T follicular helper cell (primary cell): ENCODE data around the gene GPR108.

ENCODE experiments used
- DNase-seq: peaks from one replicate; pipeline ENCODE4 v3.0.0-alpha.2; 2020; ENCODE audit warnings: low read depth

The GPR108 gene

GRCh38 chr19:6737873-6738786 lies 750 bp upstream of the GPR108 start:
- peak; percentile 65 for DNase-seq

DNA sequence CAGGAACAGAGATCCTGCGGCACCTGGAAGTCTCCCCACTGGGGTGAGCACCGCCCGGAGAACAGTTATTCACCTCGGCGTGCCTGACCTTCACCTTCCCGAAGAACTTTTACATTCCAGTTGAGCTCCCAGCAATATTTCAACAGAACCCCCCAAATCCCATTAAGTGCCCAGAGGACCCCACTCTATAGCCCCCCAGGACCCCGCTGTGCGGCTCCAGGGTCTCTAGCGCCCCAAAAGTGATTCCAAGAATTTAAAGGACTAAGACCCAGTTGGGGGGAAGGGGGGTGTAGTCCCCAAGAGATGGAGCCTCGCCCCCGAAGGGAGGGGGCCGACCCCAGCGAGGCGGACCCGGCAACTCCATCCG lies 480 bp downstream of the GPR108 start:
- no peak for DNase-seq

- peak; percentile 50 for DNase-seq
Measured at GRCh38 chr19:6736169-6736916, 1.0 kb downstream of the GPR108 start.

GRCh38 chr19:6735181-6735911 lies 2.0 kb downstream of the GPR108 start:
- DNase-seq = no peak

GRCh38 chr19:6734096-6734696 lies 3.2 kb downstream of the GPR108 start:
- DNase-seq = no peak

GRCh38 chr19:6733338-6734095 lies 3.9 kb downstream of the GPR108 start:
- DNase-seq = no peak

DNA sequence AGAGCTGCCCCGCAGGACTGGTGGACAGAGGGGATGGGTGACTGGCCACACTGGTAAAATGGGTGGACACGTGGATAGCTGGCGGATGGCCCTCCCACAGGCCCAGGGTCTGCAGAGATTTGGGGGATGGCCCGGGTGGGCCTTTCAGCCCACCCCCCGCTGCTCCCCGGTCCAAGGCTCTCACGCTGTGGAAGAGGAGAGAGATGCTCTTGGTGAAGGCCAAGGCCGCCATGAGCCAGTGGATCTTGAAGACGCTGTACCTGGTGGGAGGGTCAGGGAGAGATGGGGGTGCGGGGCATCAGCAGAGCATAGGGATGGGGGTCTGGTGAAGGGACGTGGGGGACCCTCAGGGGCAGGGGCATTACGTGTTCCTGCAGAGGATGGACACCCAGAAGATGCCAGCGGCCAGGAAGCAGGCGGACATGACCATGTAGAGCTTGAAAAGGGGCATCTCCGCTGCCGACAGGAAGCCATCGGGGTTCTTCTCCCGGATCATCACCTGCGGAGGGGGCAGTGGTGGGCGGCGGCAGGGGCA lies 4.5 kb downstream of the GPR108 start:
- DNase-seq = no peak

DNA sequence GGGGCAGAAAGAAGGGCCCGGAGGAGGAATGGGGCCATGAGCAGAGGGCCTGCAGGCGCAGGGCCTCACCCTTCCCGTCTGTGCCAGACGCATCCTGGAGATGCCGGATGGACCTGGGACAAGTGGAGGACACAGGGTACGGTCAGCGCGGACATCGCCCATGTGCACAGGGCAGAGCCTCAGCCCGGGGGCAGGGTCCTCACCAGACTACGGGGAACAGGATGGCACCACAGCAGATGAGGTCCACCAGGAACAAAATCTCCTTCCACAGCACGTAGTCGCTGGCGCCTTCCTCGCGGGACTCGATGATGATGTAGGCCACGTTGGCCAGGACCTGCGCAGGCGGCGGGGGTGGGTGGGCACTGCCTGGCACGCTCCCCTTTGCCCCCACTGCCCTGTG lies 5.6 kb downstream of the GPR108 start:
- DNase-seq = no peak

DNA sequence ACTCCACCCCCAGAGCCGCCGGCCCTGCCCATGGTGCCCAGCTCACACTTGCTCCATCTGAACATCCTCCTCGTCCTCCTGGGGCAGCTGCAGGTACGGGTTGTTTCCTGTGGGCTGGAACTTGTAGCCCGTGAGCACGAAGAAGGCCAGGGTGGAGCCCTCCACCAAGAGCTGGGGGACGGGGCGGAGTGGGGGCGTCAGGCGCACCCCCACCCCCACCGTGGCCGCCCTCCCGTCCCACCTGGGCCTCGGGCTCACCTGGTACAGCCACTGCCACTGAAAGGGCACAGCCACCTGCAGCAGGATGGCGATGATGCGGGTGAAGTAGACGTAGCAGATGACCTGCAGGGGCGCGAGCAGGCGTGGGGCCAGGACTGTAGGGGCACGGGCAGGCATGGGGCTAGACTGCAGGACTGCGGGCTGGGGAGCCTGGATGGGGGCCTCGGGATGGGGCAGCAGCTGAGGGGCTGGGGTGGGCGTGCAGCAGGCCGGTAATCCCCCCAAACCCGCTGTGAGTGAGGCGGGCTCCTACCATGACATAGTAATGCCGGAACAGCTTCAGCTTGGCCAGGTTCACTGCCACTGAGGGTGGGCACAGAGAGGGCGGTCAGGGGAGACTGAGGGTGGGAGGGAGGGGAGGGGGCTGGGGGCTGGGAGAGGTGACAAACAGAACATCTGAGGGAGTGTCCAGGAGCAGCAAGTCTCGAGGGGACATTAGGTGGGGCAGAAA lies 6.3 kb downstream of the GPR108 start:
- no peak for DNase-seq

- no peak for DNase-seq
Measured at GRCh38 chr19:6730153-6730804, 7.1 kb downstream of the GPR108 start.

GRCh38 chr19:6729573-6730152 lies 7.7 kb downstream of the GPR108 start:
- DNase-seq = no peak

DNA sequence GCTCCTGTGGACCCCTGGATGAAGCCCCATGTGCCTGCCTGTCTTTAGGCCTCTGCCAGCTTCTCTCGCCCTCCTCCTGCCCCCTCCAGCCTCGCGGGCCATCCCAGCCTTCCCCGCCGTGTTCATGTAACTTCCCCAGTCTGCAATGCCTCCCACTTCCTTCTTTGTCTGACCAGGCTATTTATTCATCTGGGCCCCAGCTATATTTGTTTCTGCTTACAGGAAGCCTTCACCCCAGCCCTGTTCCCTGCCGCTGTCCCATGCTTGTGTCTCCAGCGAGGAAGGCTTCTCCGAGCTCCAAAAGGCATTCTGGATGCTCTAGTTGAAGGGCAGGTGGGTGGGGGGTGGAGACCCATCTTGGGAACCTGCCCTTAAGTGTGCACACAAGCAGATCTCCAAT lies 9.0 kb downstream of the GPR108 start:
- no peak for DNase-seq

DNA sequence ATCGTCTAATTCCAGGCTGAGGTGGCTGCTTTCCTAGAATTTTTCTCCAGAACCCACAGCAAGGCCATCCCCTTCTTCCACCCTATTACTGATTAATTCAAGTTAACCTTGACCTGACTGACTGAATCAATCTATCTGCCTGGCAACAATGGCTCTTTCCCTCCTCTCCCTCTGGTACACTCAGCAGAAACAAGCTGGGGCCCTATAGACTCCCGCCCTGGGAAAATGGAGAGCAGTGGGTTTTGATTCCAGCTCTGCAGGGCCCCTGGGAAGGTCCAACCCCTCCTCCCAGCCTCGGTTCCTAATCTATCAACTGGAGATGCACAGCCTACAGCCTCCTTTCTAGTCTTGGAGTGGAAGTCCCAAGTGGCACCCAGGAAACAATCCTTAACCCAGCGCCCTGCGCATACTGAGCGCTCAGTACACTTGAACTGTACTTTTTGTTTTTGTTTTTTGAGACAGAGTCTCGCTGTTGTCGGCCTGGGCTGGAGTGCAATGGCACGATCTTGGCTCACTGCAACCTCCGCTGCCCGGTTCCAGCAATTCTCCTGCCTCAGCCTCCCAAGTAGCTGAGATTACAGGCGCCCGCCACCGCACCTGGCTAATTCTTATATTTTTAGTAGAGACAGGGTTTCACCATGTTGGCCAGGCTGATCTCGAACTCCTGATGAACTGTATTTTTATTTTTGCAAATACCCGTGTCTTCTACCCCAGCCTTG lies 11.7 kb downstream of the GPR108 start:
- DNase-seq = no peak

DNA sequence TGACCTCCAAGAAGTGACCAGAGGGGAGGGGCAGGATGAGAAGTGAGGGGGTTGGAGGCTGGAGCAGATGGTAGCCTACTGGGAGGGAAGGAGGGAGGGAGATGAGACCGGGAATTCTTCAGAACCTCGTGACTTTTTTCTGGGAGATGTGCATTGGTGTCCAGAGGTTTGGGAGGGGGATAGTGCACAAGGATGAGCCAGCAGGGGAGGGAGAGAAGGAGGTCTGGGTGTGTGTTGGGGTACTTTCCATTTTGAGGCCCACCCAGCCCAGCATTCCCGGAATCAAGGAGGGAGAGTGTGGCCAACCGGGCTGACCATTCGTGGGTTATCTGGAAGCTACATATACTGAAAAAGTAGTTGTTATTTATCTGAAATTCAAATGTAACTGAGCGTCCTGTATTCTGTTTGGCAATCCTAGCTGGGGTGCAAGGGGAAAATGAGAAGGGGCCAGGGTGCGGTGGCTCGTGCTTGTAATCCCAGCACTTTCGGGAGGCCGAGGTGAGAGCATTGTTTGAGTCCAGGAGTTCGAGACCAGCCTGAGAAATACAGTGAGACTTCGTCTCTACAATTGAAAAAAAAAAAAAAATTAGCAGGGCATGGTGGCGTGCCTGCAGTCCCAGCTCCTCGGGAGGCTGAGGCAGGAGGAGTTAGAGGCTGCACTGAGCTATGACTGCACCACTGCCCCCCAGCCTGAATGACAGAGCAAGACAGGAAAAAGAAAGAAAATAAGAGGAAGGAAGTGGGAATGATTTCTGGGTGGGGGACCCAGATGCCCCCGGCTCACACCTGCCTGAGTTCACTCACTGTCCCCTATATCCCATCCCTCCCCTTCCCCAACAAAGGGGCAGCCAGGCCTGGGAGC lies 12.5 kb downstream of the GPR108 start:
- DNase-seq = no peak

GRCh38 chr19:6723738-6724137 lies 13.6 kb downstream of the GPR108 start:
- DNase-seq = no peak

DNA sequence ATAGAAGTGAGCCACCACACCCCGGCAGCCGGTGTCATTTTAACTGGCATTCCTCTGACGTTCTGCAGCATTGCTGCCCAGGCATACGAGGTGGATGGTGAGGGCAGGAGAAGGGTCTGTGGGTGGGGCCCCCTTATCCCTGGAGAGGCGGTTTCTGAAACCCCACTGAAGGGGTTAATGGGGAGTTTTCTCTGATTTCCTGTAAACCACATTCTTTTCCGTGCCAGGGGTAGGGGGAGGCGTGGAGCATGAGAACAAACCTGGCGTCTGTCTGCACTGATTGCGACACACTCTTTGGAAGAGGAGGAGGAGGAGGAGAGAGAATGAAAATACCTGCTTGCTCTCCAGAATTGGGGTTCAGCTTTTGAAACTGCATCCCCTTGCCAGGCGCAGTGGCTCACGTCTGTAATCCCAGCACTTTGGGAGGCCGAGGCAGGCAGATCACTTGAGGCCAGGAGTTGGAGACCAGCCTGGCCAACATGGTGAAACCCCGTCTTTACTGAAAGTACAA lies 14.2 kb downstream of the GPR108 start:
- no peak for DNase-seq

DNA sequence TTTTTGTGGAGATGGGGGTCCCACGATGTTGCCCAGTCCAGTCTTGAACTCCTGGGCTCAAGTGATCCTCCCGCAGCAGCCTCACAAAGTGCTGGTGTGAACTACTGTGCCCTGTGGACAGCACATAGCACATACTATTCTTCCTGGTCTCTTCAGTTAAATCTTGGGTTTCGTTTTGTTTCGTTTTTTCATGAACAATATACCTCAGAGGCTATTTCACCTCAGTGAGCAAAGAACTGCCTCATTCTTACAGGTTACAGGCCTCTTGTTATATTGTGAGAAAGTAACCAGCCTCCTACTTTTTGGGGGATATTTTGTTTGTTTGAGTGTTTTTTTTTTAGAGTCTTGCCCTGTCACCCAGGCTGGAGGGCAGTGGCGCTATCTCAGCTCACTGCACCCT lies 15.6 kb downstream of the GPR108 start:
- no peak for DNase-seq

DNA sequence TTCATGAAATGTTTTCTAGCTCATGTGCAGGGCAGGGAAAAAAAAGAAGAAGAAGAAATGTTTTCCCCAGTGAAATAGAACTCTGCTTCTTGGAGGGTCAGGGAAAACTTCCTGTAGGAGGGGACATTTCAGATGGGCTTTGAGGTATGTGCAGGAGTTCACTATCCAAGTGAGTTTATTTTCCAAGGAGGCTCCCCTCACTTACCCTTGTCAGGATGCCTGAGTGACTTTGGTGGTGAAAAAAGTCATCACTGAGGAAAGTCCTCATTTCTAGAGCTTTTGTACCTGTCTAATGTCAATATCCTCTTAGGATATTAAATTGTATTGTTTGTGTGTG lies 16.3 kb downstream of the GPR108 start:
- no peak for DNase-seq
